Measurements from ENCODE around the gene DCUN1D2.

The DCUN1D2 gene

GRCh38 chr13:113490496-113491417 lies at the start of gene DCUN1D2:
DCUN1D2 (minus strand) TSS chr13:113490711; CDS start chr13:113490669, 42 bp downstream.
- FAIRE-seq: peak; percentile 81

GRCh38 chr13:113539822-113540221 lies 49.3 kb upstream of the DCUN1D2 start:
- FAIRE-seq (no peak), DNase-seq (ENCODE audit: extremely low spot score, insufficient read length, low read depth) (no peak)

More at GRCh38 chr13:113490496-113491417, at the start of gene DCUN1D2:
- DNase-seq (ENCODE audit: extremely low spot score, insufficient read length, low read depth): peak; percentile 94

GRCh38 chr13:113539176-113539575 lies 48.7 kb upstream of the DCUN1D2 start:
- DNase-seq (ENCODE audit: extremely low spot score, insufficient read length, low read depth) (no peak), FAIRE-seq (no peak)

- DNase-seq (ENCODE audit: extremely low spot score, insufficient read length, low read depth): no peak
- FAIRE-seq: no peak
Observed at GRCh38 chr13:113538689-113539058, 48.2 kb upstream of the DCUN1D2 start.

GRCh38 chr13:113537909-113538688 lies 47.6 kb upstream of the DCUN1D2 start:
- DNase-seq (ENCODE audit: extremely low spot score, insufficient read length, low read depth) (no peak), FAIRE-seq (no peak)

GRCh38 chr13:113537205-113537604 lies 46.7 kb upstream of the DCUN1D2 start:
- FAIRE-seq (no peak), DNase-seq (ENCODE audit: extremely low spot score, insufficient read length, low read depth) (no peak)

- FAIRE-seq (no peak), DNase-seq (ENCODE audit: extremely low spot score, insufficient read length, low read depth) (no peak)
Observed at GRCh38 chr13:113536461-113537110, 46.1 kb upstream of the DCUN1D2 start.

GRCh38 chr13:113535381-113535781 lies 44.9 kb upstream of the DCUN1D2 start:
- FAIRE-seq (no peak), DNase-seq (ENCODE audit: extremely low spot score, insufficient read length, low read depth) (no peak)

GRCh38 chr13:113534236-113534860 lies 43.8 kb upstream of the DCUN1D2 start:
- DNase-seq (ENCODE audit: extremely low spot score, insufficient read length, low read depth) (no peak), FAIRE-seq (no peak)

- FAIRE-seq (no peak), DNase-seq (ENCODE audit: extremely low spot score, insufficient read length, low read depth) (no peak)
Observed at GRCh38 chr13:113533161-113533840, 42.8 kb upstream of the DCUN1D2 start.

- DNase-seq (ENCODE audit: extremely low spot score, insufficient read length, low read depth): no peak
- no peak for FAIRE-seq
Observed at GRCh38 chr13:113532156-113532806, 41.8 kb upstream of the DCUN1D2 start.

GRCh38 chr13:113531041-113531873 lies 40.7 kb upstream of the DCUN1D2 start:
- DNase-seq (ENCODE audit: extremely low spot score, insufficient read length, low read depth): no peak
- no peak for FAIRE-seq

- no peak for DNase-seq (ENCODE audit: extremely low spot score, insufficient read length, low read depth)
Observed at GRCh38 chr13:113528813-113529180, 38.3 kb upstream of the DCUN1D2 start.

GRCh38 chr13:113528101-113528812 lies 37.7 kb upstream of the DCUN1D2 start:
- FAIRE-seq (no peak), DNase-seq (ENCODE audit: extremely low spot score, insufficient read length, low read depth) (no peak)

More at GRCh38 chr13:113528813-113529180, 38.3 kb upstream of the DCUN1D2 start:
- FAIRE-seq: no peak

GRCh38 chr13:113527272-113527958 lies 36.9 kb upstream of the DCUN1D2 start:
- DNase-seq (ENCODE audit: extremely low spot score, insufficient read length, low read depth): no peak
- FAIRE-seq: no peak

- DNase-seq (ENCODE audit: extremely low spot score, insufficient read length, low read depth): no peak
- FAIRE-seq: no peak
Observed at GRCh38 chr13:113526466-113527220, 36.1 kb upstream of the DCUN1D2 start.
